GM19193 (cell line): ENCODE measurements around the gene PTRH1.
A peak's percentile ranks its signal among the peaks of the same experiment; 100 is the strongest.

Experiments used
- POLR2A ChIP-seq: IDR thresholded peaks from 4 replicates; pipeline ENCODE4 v1.6.1; 2011; ENCODE audit not compliant: insufficient read depth, insufficient read length; ENCODE audit errors: extremely low read depth

The PTRH1 gene

GRCh38 chr9:127715470-127716337 lies at the start of gene PTRH1, which contains the start of gene TTC16:
PTRH1 (minus strand) TSS chr9:127715663; CDS start chr9:127715639, 24 bp downstream.
TTC16 (plus strand) TSS chr9:127716079; CDS start chr9:127716146, 67 bp downstream.
- peak; percentile 37 for TF ChIP-seq POLR2A

GRCh38 chr9:127763918-127764384 lies 48.5 kb upstream of the PTRH1 start:
- no peak for TF ChIP-seq POLR2A

- no peak for TF ChIP-seq POLR2A
Measured at GRCh38 chr9:127762111-127762676, 46.7 kb upstream of the PTRH1 start.

- no peak for TF ChIP-seq POLR2A
Measured at GRCh38 chr9:127761491-127761956, 46.1 kb upstream of the PTRH1 start.

GRCh38 chr9:127761061-127761460 lies 45.6 kb upstream of the PTRH1 start:
- TF ChIP-seq POLR2A = no peak

- no peak for TF ChIP-seq POLR2A
Measured at GRCh38 chr9:127758843-127759242, 43.4 kb upstream of the PTRH1 start.

- no peak for TF ChIP-seq POLR2A
Measured at GRCh38 chr9:127756233-127756632, 40.8 kb upstream of the PTRH1 start.

- no peak for TF ChIP-seq POLR2A
Measured at GRCh38 chr9:127755061-127756060, 39.9 kb upstream of the PTRH1 start.

GRCh38 chr9:127754099-127755060 lies 38.9 kb upstream of the PTRH1 start:
- no peak for TF ChIP-seq POLR2A

GRCh38 chr9:127753622-127754021 lies 38.2 kb upstream of the PTRH1 start:
- TF ChIP-seq POLR2A = no peak

- no peak for TF ChIP-seq POLR2A
Measured at GRCh38 chr9:127753148-127753547, 37.7 kb upstream of the PTRH1 start.

GRCh38 chr9:127751269-127752054 lies 36.0 kb upstream of the PTRH1 start:
- TF ChIP-seq POLR2A = no peak
